Suprapubic skin (tissue), 4 donors: ENCODE measurements around the gene SVEP1. TPM values are rescaled to one million over a fixed set of nuclear protein-coding genes. Genes with fewer than 3 reads are reported as not detected.

Source experiments
- DNase-seq, 2 donors: peaks; one replicate each; pipeline ENCODE4 v3.0.0-alpha.2; 2019; ENCODE audit warnings: low spot score in 2 of 2
- H3K27ac ChIP-seq: fragments of 200-600 bp; sonication (generic); one replicate; pipeline ENCODE4 v1.5.1; 2019
- H3K27me3 ChIP-seq: fragments of 200-600 bp; sonication (generic); one replicate; pipeline ENCODE4 v1.5.1; 2019
- H3K36me3 ChIP-seq: fragments of 200-600 bp; sonication (generic); one replicate; pipeline ENCODE4 v1.5.1; 2019
- H3K4me1 ChIP-seq: fragments of 200-600 bp; sonication (generic); one replicate; pipeline ENCODE4 v1.5.1; 2019
- H3K4me3 ChIP-seq: fragments of 200-600 bp; sonication (generic); one replicate; pipeline ENCODE4 v1.5.1; 2019; ENCODE audit warnings: mild to moderate bottlenecking
- H3K9me3 ChIP-seq: fragments of 200-600 bp; sonication (generic); one replicate; pipeline ENCODE4 v1.5.1; 2019
- CTCF ChIP-seq, 2 donors: fragments of 200-600 bp in 1 of 2; fragments of 450-650 bp in 1 of 2; sonication (generic) in 1 of 2; IDR thresholded peaks; one replicate each; pipeline ENCODE4 v1.5.1; 2016 to 2019; ENCODE audit warnings: antibody characterized with exemption in 2 of 2, mild to moderate bottlenecking in 1 of 2, moderate library complexity in 1 of 2
- EP300 ChIP-seq: sonication (generic); formaldehyde crosslinking; IDR thresholded peaks from one replicate; pipeline ENCODE4 v1.6.1; 2017; ENCODE audit warnings: antibody characterized with exemption
- POLR2A ChIP-seq, 2 donors: fragments of 450-650 bp; IDR thresholded peaks; one replicate each; pipeline ENCODE4 v1.6.1; 2017; ENCODE audit warnings: antibody characterized with exemption in 2 of 2, mild to moderate bottlenecking in 2 of 2, moderate library complexity in 2 of 2
- POLR2AphosphoS5 ChIP-seq, 3 donors: sonication (generic); formaldehyde crosslinking; IDR thresholded peaks; one replicate each; pipeline ENCODE4 v1.6.1; 2017; ENCODE audit warnings: antibody characterized with exemption in 3 of 3
- WGBS: methylation state at CpG from one replicate; pipeline ENCODE4 v1.1.5; 2018; 5-methylcytosine and 5-hydroxymethylcytosine counted together
- total RNA-seq, 4 donors: library from RNA; depleted of rRNA; stranded (reverse); fragments of >200 nt; gene quantifications; one replicate each; pipeline ENCODE4 v1.1.0, GENCODE V29; 2016

The SVEP1 gene
- total RNA-seq, 4 donors from 2014 or later = 5.8 to 15.6 (median 11.2) TPM

- DNase-seq = no peak
- 67% methylated on average over 3 of the region's 3 CpGs for WGBS
- no peak overlapping the region for H3K27ac ChIP-seq
These were observed 138.7 kb downstream of the SVEP1 start for GRCh38 chr9:110440796-110441195.

GRCh38 chr9:110440172-110440571, 139.4 kb downstream of the SVEP1 start:
- Histone ChIP-seq H3K27me3 (no peaks in the 10 kb centered on the region), H3K9me3 (no peaks in the 10 kb centered on the region), H3K4me1 (no peaks in the 10 kb centered on the region), H3K36me3 (no peaks in the 10 kb centered on the region), H3K4me3 (no peak overlapping the region), H3K27ac (no peak overlapping the region)
- DNase-seq = no peak
- 40% methylated on average over 4 of the region's 4 CpGs for WGBS
- no peak for TF ChIP-seq EP300
- no peak for TF ChIP-seq CTCF (IDR thresholded peaks at IDR 0.05)
- TF ChIP-seq POLR2A (IDR thresholded peaks at IDR 0.05) = no peak
- no peak for TF ChIP-seq POLR2AphosphoS5 (IDR thresholded peaks at IDR 0.05)

More at GRCh38 chr9:110440796-110441195, 138.7 kb downstream of the SVEP1 start:
- H3K4me3 ChIP-seq = no peak overlapping the region
- no peaks in the 10 kb centered on the region for H3K36me3 ChIP-seq
- no peaks in the 10 kb centered on the region for H3K9me3 ChIP-seq
- no peaks in the 10 kb centered on the region for H3K4me1 ChIP-seq
- TF ChIP-seq CTCF (IDR thresholded peaks at IDR 0.05) (no peak), POLR2AphosphoS5 (IDR thresholded peaks at IDR 0.05) (no peak), POLR2A (IDR thresholded peaks at IDR 0.05) (no peak), EP300 (no peak)
- no peaks in the 10 kb centered on the region for H3K27me3 ChIP-seq

DNA sequence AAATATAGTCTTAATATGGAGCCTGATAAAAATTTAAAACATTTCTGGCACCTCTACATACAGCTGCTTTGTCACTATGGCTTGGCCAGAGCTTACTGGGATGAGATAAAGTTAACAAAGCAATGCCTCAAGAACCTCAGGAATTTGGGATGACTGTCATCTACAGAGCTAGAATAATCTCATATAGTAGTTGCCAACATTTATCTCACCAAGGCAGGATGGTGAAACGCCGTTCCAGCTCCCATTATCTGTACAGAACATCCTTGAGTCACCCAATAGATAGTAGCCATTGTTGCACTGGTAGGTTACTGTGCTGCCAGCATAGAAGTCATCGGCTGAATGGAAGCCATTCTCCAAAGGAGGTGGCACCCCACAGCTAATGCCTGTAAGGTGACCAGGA, 147.3 kb downstream of the SVEP1 start:
- Histone ChIP-seq H3K27me3 (no peaks in the 10 kb centered on the region), H3K4me3 (no peak overlapping the region), H3K27ac (no peak overlapping the region), H3K4me1 (no peaks in the 10 kb centered on the region), H3K9me3 (no peaks in the 10 kb centered on the region), H3K36me3 (peaks cover 6% of the 10 kb centered on the region)
- DNase-seq = no peak
- TF ChIP-seq EP300 (no peak), POLR2A (IDR thresholded peaks at IDR 0.05) (no peak), POLR2AphosphoS5 (IDR thresholded peaks at IDR 0.05) (no peak), CTCF (IDR thresholded peaks at IDR 0.05) (no peak)
- 79% methylated on average over 3 of the region's 3 CpGs for WGBS

DNA sequence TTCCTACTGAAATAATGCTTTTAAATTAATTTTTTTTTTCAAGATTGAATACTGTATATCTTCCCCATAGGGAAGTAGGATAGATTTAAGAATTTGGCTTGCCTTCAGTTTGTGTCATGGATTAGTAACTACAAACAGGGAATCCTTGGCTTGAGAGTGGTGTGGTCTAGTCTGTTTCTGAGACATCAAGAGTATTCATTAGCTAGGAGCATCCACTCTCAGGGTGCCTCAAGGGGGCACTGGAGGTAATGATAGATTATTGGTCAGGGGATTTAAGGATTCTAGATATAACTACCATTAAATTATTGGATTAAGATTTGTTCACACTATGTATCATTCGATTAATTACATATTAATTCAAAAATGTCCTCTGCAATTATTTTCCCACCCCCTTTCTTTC, 150.1 kb downstream of the SVEP1 start:
- H3K4me3 ChIP-seq = no peak overlapping the region
- no peak for TF ChIP-seq POLR2AphosphoS5 (IDR thresholded peaks at IDR 0.05)
- TF ChIP-seq EP300 = no peak
- TF ChIP-seq CTCF (IDR thresholded peaks at IDR 0.05) = no peak
- no peak for TF ChIP-seq POLR2A (IDR thresholded peaks at IDR 0.05)
- no peak overlapping the region for H3K27ac ChIP-seq
- no peaks in the 10 kb centered on the region for H3K4me1 ChIP-seq
- no peak for DNase-seq
- H3K36me3 ChIP-seq = peaks cover 6% of the 10 kb centered on the region
- no peaks in the 10 kb centered on the region for H3K27me3 ChIP-seq
- no peaks in the 10 kb centered on the region for H3K9me3 ChIP-seq
- WGBS = 91% methylated on average over 1 of the region's 1 CpG

- H3K4me1 ChIP-seq = no peaks in the 10 kb centered on the region
- no peaks in the 10 kb centered on the region for H3K9me3 ChIP-seq
- no peak for DNase-seq
- no peak overlapping the region for H3K27ac ChIP-seq
- no peaks in the 10 kb centered on the region for H3K27me3 ChIP-seq
- WGBS = 41% methylated on average over 7 of the region's 7 CpGs
- peaks cover 3% of the 10 kb centered on the region for H3K36me3 ChIP-seq
- TF ChIP-seq EP300 (no peak), POLR2AphosphoS5 (IDR thresholded peaks at IDR 0.05) (no peak), POLR2A (IDR thresholded peaks at IDR 0.05) (no peak), CTCF (IDR thresholded peaks at IDR 0.05) (peak; percentile 8 to 27)
- H3K4me3 ChIP-seq = no peak overlapping the region
These were observed 151.9 kb downstream of the SVEP1 start for GRCh38 chr9:110427497-110428104.
